Left ventricle myocardium inferior (tissue), 1 donor: ENCODE measurements around the gene IGSF21. TPM values are rescaled to one million over a fixed set of nuclear protein-coding genes. Genes with fewer than 3 reads are reported as not detected.

Source experiments
- DNase-seq: peaks from one replicate; pipeline ENCODE4 v3.0.0-alpha.2; 2020
- H3K27ac ChIP-seq: fragments of 200-600 bp; replicated peaks from 2 replicates; pipeline ENCODE4 v1.8.0; 2021
- H3K27me3 ChIP-seq: fragments of 200-600 bp; 2 replicates; pipeline ENCODE4 v1.8.0; 2021; ENCODE audit warnings: low read depth
- H3K36me3 ChIP-seq: fragments of 200-600 bp; 2 replicates; pipeline ENCODE4 v1.8.0; 2021
- H3K4me1 ChIP-seq: fragments of 200-600 bp; 2 replicates; pipeline ENCODE4 v1.8.0; 2021
- H3K4me3 ChIP-seq: fragments of 200-600 bp; 2 replicates; pipeline ENCODE4 v1.8.0; 2021; ENCODE audit warnings: mild to moderate bottlenecking, moderate library complexity
- H3K9me3 ChIP-seq: fragments of 200-600 bp; replicated peaks from 2 replicates; pipeline ENCODE4 v1.8.0; 2021
- intact Hi-C: fragments of 100-400 bp; cut with micrococcal nuclease; formaldehyde crosslinking; loops from one replicate; pipeline ENCODE4 v1.11.0; 2022
- total RNA-seq: library from RNA; stranded (reverse); fragmentation: NEBNext Ultra II Directional; extraction: Animal tissue kit (Norgen Biotek cat#: 25700); gene quantifications from one replicate; pipeline ENCODE4 v1.2.1, GENCODE V29; 2021
- TF ChIP-seq, protein P1 (sequence below): fragments of 200-600 bp; IDR thresholded peaks from 2 replicates; pipeline ENCODE4 v1.8.0; 2021; ENCODE audit warnings: antibody characterized with exemption, mild to moderate bottlenecking, borderline replicate concordance
- donor health status: DM: no; HTN: yes; CAD: no; lungs with severe emphysema.

Gene IGSF21
- total RNA-seq, 1 donor from 2014 or later = 0.47 TPM

GRCh38 chr1:18314399-18314798, 206.8 kb downstream of the IGSF21 start:
- H3K9me3 ChIP-seq = peaks cover 6% of the 10 kb centered on the region
- DNase-seq = no peak
- no peaks in the 10 kb centered on the region for H3K4me1 ChIP-seq
- no peak overlapping the region for H3K4me3 ChIP-seq
- H3K36me3 ChIP-seq = no peaks in the 10 kb centered on the region
- TF ChIP-seq, protein P1, sequence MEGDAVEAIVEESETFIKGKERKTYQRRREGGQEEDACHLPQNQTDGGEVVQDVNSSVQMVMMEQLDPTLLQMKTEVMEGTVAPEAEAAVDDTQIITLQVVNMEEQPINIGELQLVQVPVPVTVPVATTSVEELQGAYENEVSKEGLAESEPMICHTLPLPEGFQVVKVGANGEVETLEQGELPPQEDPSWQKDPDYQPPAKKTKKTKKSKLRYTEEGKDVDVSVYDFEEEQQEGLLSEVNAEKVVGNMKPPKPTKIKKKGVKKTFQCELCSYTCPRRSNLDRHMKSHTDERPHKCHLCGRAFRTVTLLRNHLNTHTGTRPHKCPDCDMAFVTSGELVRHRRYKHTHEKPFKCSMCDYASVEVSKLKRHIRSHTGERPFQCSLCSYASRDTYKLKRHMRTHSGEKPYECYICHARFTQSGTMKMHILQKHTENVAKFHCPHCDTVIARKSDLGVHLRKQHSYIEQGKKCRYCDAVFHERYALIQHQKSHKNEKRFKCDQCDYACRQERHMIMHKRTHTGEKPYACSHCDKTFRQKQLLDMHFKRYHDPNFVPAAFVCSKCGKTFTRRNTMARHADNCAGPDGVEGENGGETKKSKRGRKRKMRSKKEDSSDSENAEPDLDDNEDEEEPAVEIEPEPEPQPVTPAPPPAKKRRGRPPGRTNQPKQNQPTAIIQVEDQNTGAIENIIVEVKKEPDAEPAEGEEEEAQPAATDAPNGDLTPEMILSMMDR = no peak
- intact Hi-C loops = no loop called here
- H3K27me3 ChIP-seq = peaks cover 87% of the 10 kb centered on the region
- no peak overlapping the region for H3K27ac ChIP-seq

DNA sequence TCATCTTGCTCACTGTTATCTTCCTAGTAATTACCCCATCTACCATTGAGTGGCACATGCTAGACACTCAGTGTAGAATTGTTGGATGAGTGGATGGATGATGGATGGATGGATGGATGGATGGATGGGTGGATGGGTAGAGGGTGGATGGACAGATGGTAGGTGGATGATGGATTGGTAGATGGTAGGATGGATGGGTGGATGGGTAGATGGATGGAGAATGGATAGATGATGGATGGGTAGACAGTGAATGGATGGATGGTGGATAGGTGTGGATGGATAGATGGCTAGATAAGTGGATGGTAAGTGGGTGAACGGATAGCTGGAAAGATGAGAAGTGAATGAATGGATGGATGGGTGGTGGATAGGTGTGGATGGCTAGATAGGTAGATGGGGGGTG, 207.9 kb downstream of the IGSF21 start:
- H3K36me3 ChIP-seq = no peaks in the 10 kb centered on the region
- peaks cover 87% of the 10 kb centered on the region for H3K27me3 ChIP-seq
- no peaks in the 10 kb centered on the region for H3K4me1 ChIP-seq
- H3K9me3 ChIP-seq = peaks cover 6% of the 10 kb centered on the region
- no peak for DNase-seq
- H3K4me3 ChIP-seq = no peak overlapping the region
- H3K27ac ChIP-seq = no peak overlapping the region
- TF ChIP-seq, protein P1 = no peak
- intact Hi-C loops = no loop called here

DNA sequence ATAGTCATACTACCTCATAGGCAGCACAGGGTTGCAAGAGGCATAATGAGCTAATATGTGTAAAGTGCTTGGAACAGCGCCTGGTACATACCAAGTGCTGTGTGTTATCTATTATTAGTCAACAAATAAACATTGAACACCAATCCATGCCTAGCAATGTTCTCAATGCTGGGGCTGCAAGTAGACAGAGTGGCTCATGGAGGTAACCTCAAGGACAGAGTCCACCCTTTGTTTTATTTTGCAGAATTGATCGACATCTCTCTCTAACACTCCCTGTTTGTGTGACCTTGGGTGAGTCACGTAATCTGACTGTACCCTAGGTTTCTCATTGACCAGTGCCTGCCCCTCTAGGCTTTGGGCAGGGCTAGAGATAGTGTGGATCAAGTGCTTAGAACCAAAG, 209.2 kb downstream of the IGSF21 start:
- peaks cover 6% of the 10 kb centered on the region for H3K9me3 ChIP-seq
- no peak for DNase-seq
- TF ChIP-seq, protein P1 = no peak
- H3K4me1 ChIP-seq = no peaks in the 10 kb centered on the region
- H3K27ac ChIP-seq = no peak overlapping the region
- H3K27me3 ChIP-seq = peaks cover 86% of the 10 kb centered on the region
- intact Hi-C loops = no loop called here
- no peak overlapping the region for H3K4me3 ChIP-seq
- H3K36me3 ChIP-seq = no peaks in the 10 kb centered on the region

- TF ChIP-seq, protein P1 = no peak
- no peaks in the 10 kb centered on the region for H3K4me1 ChIP-seq
Measured at GRCh38 chr1:18319099-18319498, 211.5 kb downstream of the IGSF21 start.

DNA sequence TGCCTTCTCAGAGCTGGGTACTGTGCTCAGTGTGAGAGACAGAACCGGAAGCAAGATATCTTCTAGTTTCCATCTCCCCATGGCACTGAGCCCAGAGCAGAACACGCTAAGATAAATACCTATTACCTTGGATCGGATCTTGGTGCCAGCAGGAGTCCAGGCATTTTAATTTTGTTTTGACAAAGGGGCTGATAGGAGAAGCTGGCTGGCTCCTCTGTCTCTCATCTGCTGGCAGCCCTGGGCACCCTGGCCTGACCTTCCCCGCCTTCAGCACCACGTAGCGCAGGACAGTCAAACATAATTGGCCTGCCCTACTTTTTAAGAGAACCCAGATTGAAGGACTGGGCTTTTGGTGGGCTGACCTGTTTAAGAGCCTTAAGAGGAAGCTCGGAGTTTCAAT, 212.5 kb downstream of the IGSF21 start:
- Histone ChIP-seq H3K36me3 (no peaks in the 10 kb centered on the region), H3K4me1 (no peaks in the 10 kb centered on the region), H3K27me3 (peaks cover 90% of the 10 kb centered on the region), H3K4me3 (no peak overlapping the region), H3K9me3 (peaks cover 6% of the 10 kb centered on the region), H3K27ac (no peak overlapping the region)
- TF ChIP-seq, protein P1 = no peak
- intact Hi-C loops = no loop called here
- DNase-seq = no peak

More at GRCh38 chr1:18319099-18319498, 211.5 kb downstream of the IGSF21 start:
- Histone ChIP-seq H3K4me3 (no peak overlapping the region), H3K27me3 (peaks cover 87% of the 10 kb centered on the region), H3K36me3 (no peaks in the 10 kb centered on the region), H3K27ac (no peak overlapping the region), H3K9me3 (peaks cover 6% of the 10 kb centered on the region)
- intact Hi-C loops = no loop called here
- no peak for DNase-seq
